GM03348 (cell line): Measurements from ENCODE around the gene TLR5.

Experiments used
- DNase-seq: peaks from one replicate; pipeline ENCODE4 v3.0.0; 2012; ENCODE audit warnings: low spot score

The TLR5 gene

GRCh38 chr1:223067914-223068313 lies 75.1 kb downstream of the TLR5 start:
- DNase-seq = no peak

- DNase-seq = no peak
These were observed 76.6 kb downstream of the TLR5 start for GRCh38 chr1:223066415-223066814.

GRCh38 chr1:223062177-223062576 lies 80.9 kb downstream of the TLR5 start:
- no peak for DNase-seq

- no peak for DNase-seq
These were observed 83.5 kb downstream of the TLR5 start for GRCh38 chr1:223059526-223059925.
